Tibial artery (tissue), 4 donors: Measurements from ENCODE around the gene DDX49.

Experiments
- DNase-seq, 2 donors: peaks; one replicate each; pipeline ENCODE4 v3.0.0-alpha.2; 2019
- H3K27ac ChIP-seq, 2 donors: fragments of 200-600 bp; sonication (generic) in 1 of 2; 1 replicate in 1 of 2; 2 replicates in 1 of 2; pipeline ENCODE4 v1.5.1; 2018 to 2019; ENCODE audit warnings: mild to moderate bottlenecking in 1 of 2
- H3K27me3 ChIP-seq, 2 donors: fragments of 200-600 bp; sonication (generic) in 1 of 2; one replicate each; pipeline versions ENCODE4 v1.5.1 to v1.6.0; 2016 to 2019
- H3K36me3 ChIP-seq, 3 donors: fragments of 200-600 bp; sonication (generic) in 2 of 3; one replicate each; pipeline ENCODE4 v1.5.1; 2016 to 2019; ENCODE audit warnings: mild to moderate bottlenecking in 2 of 3
- H3K4me1 ChIP-seq, 4 donors: fragments of 200-600 bp; sonication (generic) in 2 of 4; 1 replicate in 3 of 4; 2 replicates in 1 of 4; pipeline ENCODE4 v1.5.1; 2016 to 2019
- H3K4me3 ChIP-seq, 2 donors: fragments of 200-600 bp; sonication (generic) in 1 of 2; 1 replicate in 1 of 2; 2 replicates in 1 of 2; pipeline ENCODE4 v1.5.1; 2018 to 2019; ENCODE audit warnings: mild to moderate bottlenecking in 2 of 2
- H3K9me3 ChIP-seq, 3 donors: fragments of 200-600 bp; sonication (generic) in 1 of 3; one replicate each; pipeline ENCODE4 v1.5.1; 2016 to 2019
- CTCF ChIP-seq, 2 experiments: fragments of 200-600 bp in 1 of 2; fragments of 450-650 bp in 1 of 2; IDR thresholded peaks; one replicate each; pipeline ENCODE4 v1.5.1; 2017 to 2019; ENCODE audit warnings: antibody characterized with exemption in 2 of 2, mild to moderate bottlenecking in 1 of 2, moderate library complexity in 1 of 2
- intact Hi-C: fragments of 100-400 bp; cut with DNase I; formaldehyde crosslinking; loops from one replicate; pipeline ENCODE4 v1.15.0; 2023; ENCODE audit warnings: low total_unique reads

DDX49 gene

GRCh38 chr19:18881491-18881890 lies 38.0 kb upstream of the DDX49 start:
- intact Hi-C loops, result no loop called here
- Histone ChIP-seq H3K4me1 (no peaks in the 10 kb centered on the region), H3K36me3 (peaks cover 0 to 8% (median 0%) of the 10 kb centered on the region in 3 donors), H3K27ac (no peak overlapping the region), H3K9me3 (no peaks in the 10 kb centered on the region), H3K4me3 (no peak overlapping the region), H3K27me3 (no peaks in the 10 kb centered on the region)
- no peak for TF ChIP-seq CTCF (IDR thresholded peaks at IDR 0.05)
- DNase-seq, result no peak

- TF ChIP-seq CTCF (IDR thresholded peaks at IDR 0.05), result no peak
Measured at GRCh38 chr19:18883526-18884304, 35.8 kb upstream of the DDX49 start.

DNA sequence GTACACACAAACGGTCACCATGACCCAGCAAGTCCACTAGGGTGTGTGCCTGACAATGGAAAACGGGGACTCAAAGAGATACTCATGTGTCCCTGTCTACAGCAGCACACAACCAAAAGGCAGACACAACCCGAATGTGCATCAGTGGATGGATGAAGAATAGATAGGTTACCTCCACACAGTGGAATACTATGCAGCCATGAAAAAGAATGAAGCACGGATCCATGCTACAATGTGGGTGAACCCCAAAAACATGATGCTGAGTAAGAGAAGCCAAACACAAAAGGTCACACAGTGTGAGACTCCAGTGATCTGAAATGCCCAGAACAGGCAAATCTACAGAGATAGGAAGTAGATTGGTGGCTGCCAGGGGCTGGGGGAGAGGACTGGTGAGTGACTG lies 32.5 kb upstream of the DDX49 start:
- intact Hi-C loops, result no loop called here
- no peak for DNase-seq

More at GRCh38 chr19:18883526-18884304, 35.8 kb upstream of the DDX49 start:
- Histone ChIP-seq H3K4me1 (no peaks in the 10 kb centered on the region), H3K27me3 (no peaks in the 10 kb centered on the region), H3K4me3 (no peak overlapping the region), H3K27ac (no peak overlapping the region), H3K9me3 (no peaks in the 10 kb centered on the region), H3K36me3 (no peaks in the 10 kb centered on the region)
- DNase-seq, result no peak
- intact Hi-C loops, result no loop called here

GRCh38 chr19:18889949-18890745 lies 29.4 kb upstream of the DDX49 start:
- Histone ChIP-seq H3K9me3 (no peaks in the 10 kb centered on the region), H3K36me3 (no peaks in the 10 kb centered on the region), H3K4me3 (no peak overlapping the region), H3K27ac (no peak overlapping the region), H3K27me3 (peaks cover 0 to 20% of the 10 kb centered on the region in 2 donors), H3K4me1 (peaks cover 0 to 13% (median 12%) of the 10 kb centered on the region in 4 donors)
- intact Hi-C loops, result no loop called here
- no peak for TF ChIP-seq CTCF (IDR thresholded peaks at IDR 0.05)
- no peak for DNase-seq

More for the DNA sequence above, 32.5 kb upstream of the DDX49 start:
- no peak for TF ChIP-seq CTCF (IDR thresholded peaks at IDR 0.05)
- Histone ChIP-seq H3K36me3 (no peaks in the 10 kb centered on the region), H3K27me3 (no peaks in the 10 kb centered on the region), H3K4me1 (no peaks in the 10 kb centered on the region), H3K9me3 (no peaks in the 10 kb centered on the region), H3K27ac (no peak overlapping the region), H3K4me3 (no peak overlapping the region)

- DNase-seq, result no peak
- H3K36me3 ChIP-seq, result peaks cover 0 to 6% (median 4%) of the 10 kb centered on the region in 3 donors
- TF ChIP-seq CTCF (IDR thresholded peaks at IDR 0.05), result no peak
- no peak overlapping the region for H3K27ac ChIP-seq
- no peak overlapping the region for H3K4me3 ChIP-seq
- no peaks in the 10 kb centered on the region for H3K9me3 ChIP-seq
- peaks cover 0 to 48% of the 10 kb centered on the region in 2 donors for H3K27me3 ChIP-seq
- peaks cover 0 to 26% (median 24%) of the 10 kb centered on the region in 4 donors for H3K4me1 ChIP-seq
- intact Hi-C loops, result no loop called here
Measured at GRCh38 chr19:18893587-18894253, 25.8 kb upstream of the DDX49 start.
